WERI-Rb-1 (cell line): ENCODE measurements around the gene ATXN1.

ENCODE experiments used
- DNase-seq: peaks from one replicate; pipeline ENCODE4 v3.0.0-alpha.2; 2020
- H3K27ac ChIP-seq: fragments of 250-450 bp; sonication (Bioruptor Pico); 2 replicates; pipeline ENCODE4 v1.5.1; 2020; ENCODE audit warnings: mild to moderate bottlenecking, moderate library complexity
- H3K27me3 ChIP-seq: fragments of 250-450 bp; sonication (Bioruptor Pico); 2 replicates; pipeline ENCODE4 v1.5.1; 2021; ENCODE audit warnings: mild to moderate bottlenecking, low read depth, moderate library complexity; ENCODE audit not compliant: insufficient read depth, severe bottlenecking
- H3K36me3 ChIP-seq: fragments of 250-450 bp; sonication (Bioruptor Pico); 2 replicates; pipeline ENCODE4 v1.5.1; 2020; ENCODE audit warnings: mild to moderate bottlenecking, moderate library complexity
- H3K4me3 ChIP-seq: 2 replicates; pipeline ENCODE4 v1.5.1; 2011; ENCODE audit warnings: low read depth, mild to moderate bottlenecking, control low read depth, low read length
- H3K9me3 ChIP-seq: fragments of 250-450 bp; sonication (Bioruptor Pico); 2 replicates; pipeline ENCODE4 v1.5.1; 2021; ENCODE audit warnings: mild to moderate bottlenecking, moderate library complexity; ENCODE audit not compliant: severe bottlenecking
- TF ChIP-seq, protein P1 (sequence below): IDR thresholded peaks from 2 replicates; pipeline ENCODE4 v1.5.1; 2011; ENCODE audit warnings: low read depth, mild to moderate bottlenecking, control low read depth, inconsistent platforms, low read length

ATXN1 gene

GRCh38 chr6:16318953-16319720, 442.1 kb downstream of the ATXN1 start:
- DNase-seq, result no peak
- Histone ChIP-seq H3K36me3 (no peaks in the 10 kb centered on the region), H3K4me3 (no peak overlapping the region), H3K27me3 (no peaks in the 10 kb centered on the region), H3K9me3 (no peaks in the 10 kb centered on the region), H3K27ac (no peak overlapping the region; the same call in 1 of the 2 replicates)
- TF ChIP-seq, protein P1, sequence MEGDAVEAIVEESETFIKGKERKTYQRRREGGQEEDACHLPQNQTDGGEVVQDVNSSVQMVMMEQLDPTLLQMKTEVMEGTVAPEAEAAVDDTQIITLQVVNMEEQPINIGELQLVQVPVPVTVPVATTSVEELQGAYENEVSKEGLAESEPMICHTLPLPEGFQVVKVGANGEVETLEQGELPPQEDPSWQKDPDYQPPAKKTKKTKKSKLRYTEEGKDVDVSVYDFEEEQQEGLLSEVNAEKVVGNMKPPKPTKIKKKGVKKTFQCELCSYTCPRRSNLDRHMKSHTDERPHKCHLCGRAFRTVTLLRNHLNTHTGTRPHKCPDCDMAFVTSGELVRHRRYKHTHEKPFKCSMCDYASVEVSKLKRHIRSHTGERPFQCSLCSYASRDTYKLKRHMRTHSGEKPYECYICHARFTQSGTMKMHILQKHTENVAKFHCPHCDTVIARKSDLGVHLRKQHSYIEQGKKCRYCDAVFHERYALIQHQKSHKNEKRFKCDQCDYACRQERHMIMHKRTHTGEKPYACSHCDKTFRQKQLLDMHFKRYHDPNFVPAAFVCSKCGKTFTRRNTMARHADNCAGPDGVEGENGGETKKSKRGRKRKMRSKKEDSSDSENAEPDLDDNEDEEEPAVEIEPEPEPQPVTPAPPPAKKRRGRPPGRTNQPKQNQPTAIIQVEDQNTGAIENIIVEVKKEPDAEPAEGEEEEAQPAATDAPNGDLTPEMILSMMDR, result no peak

DNA sequence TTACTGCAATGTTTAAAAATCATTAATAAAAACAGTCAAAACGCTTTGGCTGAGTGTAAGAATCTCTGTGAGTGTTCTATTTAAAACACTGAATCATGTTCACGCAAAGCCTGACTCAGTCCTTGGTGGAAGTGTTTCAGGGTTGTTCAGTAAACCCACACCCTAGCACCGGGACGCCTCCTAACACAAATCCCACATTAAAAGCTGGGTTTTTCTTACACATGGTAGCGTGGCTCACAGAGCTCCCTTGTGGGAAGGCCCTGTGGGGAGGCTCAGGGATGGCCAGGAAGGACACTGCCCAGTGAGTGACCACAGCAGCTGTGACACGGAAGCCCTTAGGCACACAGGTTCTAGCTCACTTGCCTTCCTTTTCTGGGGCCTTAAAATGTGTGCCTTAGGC, 442.7 kb downstream of the ATXN1 start:
- Histone ChIP-seq H3K9me3 (no peaks in the 10 kb centered on the region), H3K36me3 (no peaks in the 10 kb centered on the region), H3K27me3 (no peaks in the 10 kb centered on the region), H3K4me3 (no peak overlapping the region), H3K27ac (no peak overlapping the region)
- no peak for DNase-seq
- TF ChIP-seq, protein P1, result no peak

DNA sequence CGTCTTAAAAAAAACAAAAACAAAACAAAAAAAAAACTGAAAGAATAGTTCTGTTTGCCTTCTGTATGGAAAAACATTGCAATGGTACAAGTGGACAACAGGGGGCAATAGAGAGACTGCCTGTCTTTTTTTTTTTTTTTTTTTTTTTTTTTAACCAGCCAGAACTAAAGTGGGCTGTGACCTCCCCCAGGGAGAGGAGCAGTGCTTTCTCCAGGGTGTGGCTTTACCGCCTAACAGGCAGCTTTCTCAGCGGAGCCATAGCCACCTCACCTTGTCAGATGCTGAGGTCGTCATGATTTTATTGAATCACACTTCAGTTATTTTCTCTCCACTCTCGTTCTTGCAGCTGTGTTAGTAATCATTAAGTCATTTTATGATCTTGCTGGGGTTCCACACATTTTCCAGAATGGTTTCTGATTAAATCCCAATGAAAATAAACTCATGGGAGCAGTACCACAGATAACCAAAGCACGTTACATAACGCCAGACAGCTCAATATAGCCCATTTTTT, 444.5 kb downstream of the ATXN1 start:
- DNase-seq, result peak; percentile 43
- Histone ChIP-seq H3K9me3 (no peaks in the 10 kb centered on the region), H3K27ac (no peak overlapping the region), H3K27me3 (no peaks in the 10 kb centered on the region), H3K4me3 (no peak overlapping the region), H3K36me3 (no peaks in the 10 kb centered on the region)
- TF ChIP-seq, protein P1, result peak; percentile 76

DNA sequence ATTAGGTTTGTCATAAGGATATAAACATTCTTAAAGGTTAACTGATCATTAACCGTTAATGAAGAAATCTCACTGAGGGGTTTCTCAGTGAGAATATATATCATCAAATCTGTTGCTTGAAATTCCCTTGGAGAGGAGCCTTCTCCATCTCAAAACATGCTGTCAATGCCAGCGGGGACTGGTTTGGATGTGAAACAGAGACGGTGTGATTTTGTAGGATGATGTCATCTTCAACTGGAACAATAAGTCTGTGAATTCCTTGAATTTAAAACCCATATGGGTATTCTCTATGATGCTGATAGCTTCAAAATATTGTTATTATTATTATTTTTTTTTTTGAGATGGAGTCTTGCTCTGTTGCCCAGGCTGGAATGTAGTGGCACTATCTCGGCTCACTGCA, 447.0 kb downstream of the ATXN1 start:
- Histone ChIP-seq H3K9me3 (no peaks in the 10 kb centered on the region), H3K27ac (no peak overlapping the region), H3K36me3 (no peaks in the 10 kb centered on the region), H3K4me3 (no peak overlapping the region), H3K27me3 (no peaks in the 10 kb centered on the region)
- TF ChIP-seq, protein P1, result no peak
- DNase-seq, result no peak

DNA sequence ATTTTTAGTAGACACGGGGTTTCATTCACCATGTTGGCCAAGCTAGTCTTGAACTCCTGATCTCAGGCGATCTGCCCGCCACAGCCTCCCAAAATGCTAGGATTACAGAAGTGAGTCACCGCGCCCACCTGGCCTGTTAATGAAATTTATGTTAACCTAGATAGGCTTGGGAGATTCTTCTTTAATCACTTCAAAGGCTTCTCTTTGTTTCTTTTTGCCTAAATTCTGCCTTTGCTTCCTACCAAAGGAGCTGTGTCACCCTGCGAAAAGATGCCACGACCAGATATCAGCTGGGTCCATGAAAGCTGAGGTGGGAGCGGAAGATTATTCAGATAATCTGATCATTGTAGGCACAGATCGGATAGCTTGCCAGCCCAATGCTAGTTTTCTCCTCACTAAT, 447.5 kb downstream of the ATXN1 start:
- Histone ChIP-seq H3K27me3 (no peaks in the 10 kb centered on the region), H3K27ac (no peak overlapping the region), H3K9me3 (no peaks in the 10 kb centered on the region), H3K4me3 (no peak overlapping the region), H3K36me3 (no peaks in the 10 kb centered on the region)
- DNase-seq, result no peak
- TF ChIP-seq, protein P1, result no peak
